ENCODE data around the gene TAS2R41. TPM values are rescaled to one million over a fixed set of nuclear protein-coding genes. Genes with fewer than 3 reads are reported as not detected.

The TAS2R41 gene
- polyA plus RNA-seq, 3 donors, result 0.19 TPM; not detected in 2

- Histone ChIP-seq H3K79me2 (ENCODE audit: insufficient read depth, low read length) (no peaks in the 10 kb centered on the region), H3K4me1 (ENCODE audit: control insufficient read depth in 1 of 2, insufficient read depth in 2 of 2, low read length in 2 of 2) (peaks cover 30 to 36% of the 10 kb centered on the region in 2 donors), H3K27ac (ENCODE audit: low read depth in 1 of 2, low read length in 2 of 2) (peak overlapping the region in 1 of 2 donors; percentile 2), H4K20me1 (ENCODE audit: insufficient read depth, low read length) (no peaks in the 10 kb centered on the region), H3K4me2 (replicated peaks; ENCODE audit: extremely low read depth, low read length, poor library complexity, severe bottlenecking) (no peak overlapping the region), H3K27me3 (ENCODE audit: control insufficient read depth in 2 of 2, insufficient read depth in 2 of 2, low read length in 2 of 2) (no peaks in the 10 kb centered on the region), H3K4me3 (replicated peaks in 1 of 3; ENCODE audit: low read depth in 2 of 3, low read length in 3 of 3) (no peak overlapping the region), H3K9ac (ENCODE audit: insufficient read depth, low read length, poor library complexity, severe bottlenecking) (no peak overlapping the region), H3K36me3 (replicated peaks in 1 of 2; ENCODE audit: control insufficient read depth in 1 of 2, insufficient read depth in 2 of 2, low read length in 2 of 2) (peaks cover 0 to 1% of the 10 kb centered on the region in 2 donors), H2AFZ (ENCODE audit: insufficient read depth, low read depth, low read length, poor library complexity, severe bottlenecking) (no peak overlapping the region), H3K9me3 (replicated peaks in 1 of 2; ENCODE audit: control insufficient read depth in 1 of 2, insufficient read depth in 1 of 2, low read length in 2 of 2) (no peaks in the 10 kb centered on the region)
- TF ChIP-seq, protein P1, sequence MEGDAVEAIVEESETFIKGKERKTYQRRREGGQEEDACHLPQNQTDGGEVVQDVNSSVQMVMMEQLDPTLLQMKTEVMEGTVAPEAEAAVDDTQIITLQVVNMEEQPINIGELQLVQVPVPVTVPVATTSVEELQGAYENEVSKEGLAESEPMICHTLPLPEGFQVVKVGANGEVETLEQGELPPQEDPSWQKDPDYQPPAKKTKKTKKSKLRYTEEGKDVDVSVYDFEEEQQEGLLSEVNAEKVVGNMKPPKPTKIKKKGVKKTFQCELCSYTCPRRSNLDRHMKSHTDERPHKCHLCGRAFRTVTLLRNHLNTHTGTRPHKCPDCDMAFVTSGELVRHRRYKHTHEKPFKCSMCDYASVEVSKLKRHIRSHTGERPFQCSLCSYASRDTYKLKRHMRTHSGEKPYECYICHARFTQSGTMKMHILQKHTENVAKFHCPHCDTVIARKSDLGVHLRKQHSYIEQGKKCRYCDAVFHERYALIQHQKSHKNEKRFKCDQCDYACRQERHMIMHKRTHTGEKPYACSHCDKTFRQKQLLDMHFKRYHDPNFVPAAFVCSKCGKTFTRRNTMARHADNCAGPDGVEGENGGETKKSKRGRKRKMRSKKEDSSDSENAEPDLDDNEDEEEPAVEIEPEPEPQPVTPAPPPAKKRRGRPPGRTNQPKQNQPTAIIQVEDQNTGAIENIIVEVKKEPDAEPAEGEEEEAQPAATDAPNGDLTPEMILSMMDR (IDR thresholded peaks at IDR 0.05), result peak; percentile 51
- Mint-ChIP-seq H3K4me1 (peaks cover 46% of the 10 kb centered on the region), H3K9me3 (peaks cover 0 to 8% (median 2%) of the 10 kb centered on the region in 7 donors), H3K27me3 (ENCODE audit: low read depth in 3 of 3) (no peaks in the 10 kb centered on the region), H3K4me3 (no peak overlapping the region), H3K36me3 (peaks cover 0 to 6% of the 10 kb centered on the region in 2 donors), H3K27ac (peak overlapping the region; percentile 48 to 81 (median 75))
- DNase-seq, result peak in 2 of 3 donors; percentile 14 to 29
- WGBS (ENCODE audit: insufficient coverage), result no CpG with 5 or more reads among the region's 1 CpG
- intact Hi-C loops (cut with micrococcal nuclease), result no loop called here
Observed at GRCh38 chr7:143490717-143491306, 13.1 kb downstream of the TAS2R41 start.

- H3K9me3 ChIP-seq (replicated peaks in 1 of 2; ENCODE audit: control insufficient read depth in 1 of 2, insufficient read depth in 1 of 2, low read length in 2 of 2), result no peaks in the 10 kb centered on the region
- no peak overlapping the region for H3K4me3 Mint-ChIP-seq
- H3K4me2 ChIP-seq (replicated peaks; ENCODE audit: extremely low read depth, low read length, poor library complexity, severe bottlenecking), result no peak overlapping the region
- H3K4me1 Mint-ChIP-seq, result peaks cover 43% of the 10 kb centered on the region
- TF ChIP-seq, protein P1 (IDR thresholded peaks at IDR 0.05), result no peak
- peaks cover 0 to 11% of the 10 kb centered on the region in 2 donors for H3K36me3 Mint-ChIP-seq
- no peaks in the 10 kb centered on the region for H3K27me3 Mint-ChIP-seq (ENCODE audit: low read depth in 3 of 3)
- DNase-seq, result peak; percentile 30 to 81 (median 55)
- WGBS (ENCODE audit: insufficient coverage), result 88% methylated on average over 1 of the region's 2 CpGs
- H3K27ac Mint-ChIP-seq, result peak overlapping the region in 6 of 7 donors; percentile 17 to 81 (median 54)
- H3K4me1 ChIP-seq (ENCODE audit: control insufficient read depth in 1 of 2, insufficient read depth in 2 of 2, low read length in 2 of 2), result peaks cover 23 to 25% of the 10 kb centered on the region in 2 donors
- no peaks in the 10 kb centered on the region for H4K20me1 ChIP-seq (ENCODE audit: insufficient read depth, low read length)
- no peak overlapping the region for H3K9ac ChIP-seq (ENCODE audit: insufficient read depth, low read length, poor library complexity, severe bottlenecking)
- H3K79me2 ChIP-seq (ENCODE audit: insufficient read depth, low read length), result no peaks in the 10 kb centered on the region
- intact Hi-C loops (cut with micrococcal nuclease), result no loop called here
- H3K36me3 ChIP-seq (replicated peaks in 1 of 2; ENCODE audit: control insufficient read depth in 1 of 2, insufficient read depth in 2 of 2, low read length in 2 of 2), result peaks cover 0 to 8% of the 10 kb centered on the region in 2 donors
- no peak overlapping the region for H3K4me3 ChIP-seq (replicated peaks in 1 of 3; ENCODE audit: low read depth in 2 of 3, low read length in 3 of 3)
- H2AFZ ChIP-seq (ENCODE audit: insufficient read depth, low read depth, low read length, poor library complexity, severe bottlenecking), result no peak overlapping the region
- H3K27me3 ChIP-seq (ENCODE audit: control insufficient read depth in 2 of 2, insufficient read depth in 2 of 2, low read length in 2 of 2), result no peaks in the 10 kb centered on the region
- peaks cover 0 to 3% (median 0%) of the 10 kb centered on the region in 7 donors for H3K9me3 Mint-ChIP-seq
- H3K27ac ChIP-seq (ENCODE audit: low read depth in 1 of 2, low read length in 2 of 2), result peak overlapping the region in 1 of 2 donors; percentile 61
Observed at GRCh38 chr7:143492043-143492471, 14.4 kb downstream of the TAS2R41 start.
